Astrocyte (in vitro differentiated cells and primary cell): ENCODE results near the gene SEMA3B. TPM values are rescaled to one million over a fixed set of nuclear protein-coding genes. Genes with fewer than 3 reads are reported as not detected.
"Not testable (repeated sequence)": the region's sequence is repeated elsewhere in the genome, so short reads cannot be mapped to it uniquely, and the experiment has no call there.

ENCODE experiments used
- DNase-seq: peaks from one replicate; pipeline ENCODE4 v3.0.0-alpha.2; 2010; ENCODE audit warnings: low read depth
- FAIRE-seq: peaks from 2 replicates; lab custom pipeline; 2011; peaks lifted over from hg19 to GRCh38; lab: Jason Lieb, UNC
- H2AFZ ChIP-seq: 2 replicates; pipeline ENCODE4 v1.6.0; 2012; ENCODE audit warnings: low read depth, low read length, inconsistent platforms
- H3K27ac ChIP-seq: 2 replicates; pipeline ENCODE4 v1.5.1; 2011; ENCODE audit warnings: low read depth, low read length, inconsistent platforms
- H3K27me3 ChIP-seq: 2 replicates; pipeline ENCODE4 v1.6.0; 2011; ENCODE audit warnings: low read length, inconsistent platforms; ENCODE audit not compliant: insufficient read depth
- H3K36me3 ChIP-seq: 2 replicates; pipeline ENCODE4 v1.5.1; 2011; ENCODE audit warnings: low read length, inconsistent platforms; ENCODE audit not compliant: insufficient read depth
- H3K4me1 ChIP-seq: 2 replicates; pipeline ENCODE4 v1.5.1; 2011; ENCODE audit warnings: low read length, inconsistent platforms; ENCODE audit not compliant: insufficient read depth
- H3K4me2 ChIP-seq: 2 replicates; pipeline ENCODE4 v1.6.0; 2012; ENCODE audit warnings: low read length, inconsistent platforms
- H3K4me3 ChIP-seq: 2 replicates; pipeline ENCODE4 v1.5.1; 2011; ENCODE audit warnings: low read depth, mild to moderate bottlenecking, low read length, inconsistent platforms; ENCODE audit not compliant: insufficient read depth
- H3K79me2 ChIP-seq: 2 replicates; pipeline ENCODE4 v1.6.0; 2012; ENCODE audit warnings: mild to moderate bottlenecking, low read length, inconsistent platforms; ENCODE audit not compliant: insufficient read depth
- H3K9ac ChIP-seq: 2 replicates; pipeline ENCODE4 v1.6.0; 2012; ENCODE audit warnings: mild to moderate bottlenecking, low read length, inconsistent platforms
- H3K9me3 ChIP-seq: 2 replicates; pipeline ENCODE4 v1.5.1; 2012; ENCODE audit warnings: low read depth, mild to moderate bottlenecking, low read length, inconsistent platforms; ENCODE audit not compliant: insufficient read depth
- H4K20me1 ChIP-seq: 2 replicates; pipeline ENCODE4 v1.6.0; 2012; ENCODE audit warnings: low read length, inconsistent platforms; ENCODE audit not compliant: insufficient read depth
- H3K27ac Mint-ChIP-seq: one replicate; pipeline ENCODE4 v1.8.0; 2021; ENCODE audit warnings: mild to moderate bottlenecking, mixed read lengths; ENCODE audit not compliant: unreplicated experiment
- H3K27me3 Mint-ChIP-seq: one replicate; pipeline ENCODE4 v1.8.0; 2021; ENCODE audit warnings: low read depth, mixed read lengths; ENCODE audit not compliant: unreplicated experiment
- H3K36me3 Mint-ChIP-seq: one replicate; pipeline ENCODE4 v1.8.0; 2021; ENCODE audit warnings: low read depth, mixed read lengths; ENCODE audit not compliant: unreplicated experiment
- H3K4me1 Mint-ChIP-seq: one replicate; pipeline ENCODE4 v1.8.0; 2021; ENCODE audit warnings: low read depth, mixed read lengths; ENCODE audit not compliant: unreplicated experiment
- H3K4me3 Mint-ChIP-seq: one replicate; pipeline ENCODE4 v1.8.0; 2021; ENCODE audit warnings: mild to moderate bottlenecking, moderate library complexity, mixed read lengths; ENCODE audit not compliant: unreplicated experiment
- H3K9me3 Mint-ChIP-seq: one replicate; pipeline ENCODE4 v1.8.0; 2021; ENCODE audit warnings: mild to moderate bottlenecking, mixed read lengths; ENCODE audit not compliant: unreplicated experiment
- CTCF ChIP-seq: IDR thresholded peaks from 2 replicates; pipeline ENCODE4 v1.5.1; 2011; ENCODE audit warnings: low read depth, mild to moderate bottlenecking, inconsistent platforms, low read length, moderate library complexity; ENCODE audit not compliant: insufficient read depth
- EZH2 ChIP-seq: IDR thresholded peaks from 2 replicates; pipeline ENCODE4 v1.6.1; 2012; ENCODE audit warnings: mild to moderate bottlenecking, low read length, inconsistent platforms; ENCODE audit not compliant: insufficient read depth
- total RNA-seq: library from RNA; stranded (reverse); gene quantifications from 2 replicates; pipeline ENCODE4 v1.2.1, GENCODE V29; 2021

Gene SEMA3B
- total RNA-seq, 1 donor from 2014 or later, result 5.9 TPM

- H3K27ac Mint-ChIP-seq, result no peak overlapping the region
- H3K4me3 Mint-ChIP-seq, result no peak overlapping the region
- DNase-seq, result no peak
Observed at GRCh38 chr3:50224639-50225038, 44.3 kb upstream of the SEMA3B start.

DNA sequence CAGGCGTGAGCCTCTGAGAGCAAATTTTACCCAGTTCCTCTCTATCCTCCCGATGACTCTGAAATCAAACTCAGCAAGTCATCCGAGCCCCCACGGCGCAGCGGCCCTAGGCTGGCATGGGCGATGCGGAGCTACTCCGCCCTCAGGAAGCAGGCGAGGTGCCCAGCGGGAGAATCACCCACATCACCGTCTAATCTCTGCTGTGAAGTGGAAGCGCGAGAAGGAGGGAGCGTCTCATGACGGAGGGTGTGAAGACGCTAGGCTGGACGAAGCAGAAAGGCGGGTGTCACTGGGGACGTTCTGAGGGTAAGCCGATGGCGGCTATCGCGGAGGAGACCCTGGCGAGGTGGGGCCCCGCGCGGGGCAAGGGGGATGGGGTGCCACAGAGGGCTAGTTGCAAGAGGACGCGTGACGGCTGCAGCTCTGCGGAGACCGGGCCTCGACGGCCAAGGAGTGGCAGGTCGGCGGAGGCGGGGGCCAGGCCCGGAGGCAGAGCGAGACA, 42.0 kb upstream of the SEMA3B start:
- H3K27ac Mint-ChIP-seq, result peak overlapping the region; percentile 34
- Histone ChIP-seq H3K4me3 (peak overlapping the region; percentile 63), H3K79me2 (no peaks in the 10 kb centered on the region), H3K4me2 (peak overlapping the region; percentile 98), H3K27me3 (peaks cover 4% of the 10 kb centered on the region), H3K9me3 (no peaks in the 10 kb centered on the region), H4K20me1 (no peaks in the 10 kb centered on the region), H3K27ac (no peak overlapping the region), H3K9ac (peak overlapping the region; percentile 70), H3K4me1 (peaks cover 4% of the 10 kb centered on the region), H2AFZ (peak overlapping the region; percentile 98), H3K36me3 (no peaks in the 10 kb centered on the region)
- H3K27me3 Mint-ChIP-seq, result peaks cover 20% of the 10 kb centered on the region
- peaks cover 7% of the 10 kb centered on the region for H3K4me1 Mint-ChIP-seq
- DNase-seq (no peak), FAIRE-seq (no peak)
- H3K36me3 Mint-ChIP-seq, result no peaks in the 10 kb centered on the region
- TF ChIP-seq CTCF, result no peak
- no peak for TF ChIP-seq EZH2
- peaks cover 2% of the 10 kb centered on the region for H3K9me3 Mint-ChIP-seq
- H3K4me3 Mint-ChIP-seq, result peak overlapping the region; percentile 86

More at GRCh38 chr3:50224639-50225038, 44.3 kb upstream of the SEMA3B start:
- no peaks in the 10 kb centered on the region for H3K79me2 ChIP-seq
- peaks cover 4% of the 10 kb centered on the region for H3K27me3 ChIP-seq
- FAIRE-seq, result no peak
- Mint-ChIP-seq H3K9me3 (peaks cover 2% of the 10 kb centered on the region), H3K27me3 (peaks cover 21% of the 10 kb centered on the region), H3K36me3 (no peaks in the 10 kb centered on the region), H3K4me1 (peaks cover 12% of the 10 kb centered on the region)
- H3K4me3 ChIP-seq, result no peak overlapping the region
- H3K27ac ChIP-seq, result no peak overlapping the region
- no peaks in the 10 kb centered on the region for H4K20me1 ChIP-seq
- H3K36me3 ChIP-seq, result no peaks in the 10 kb centered on the region
- H3K4me1 ChIP-seq, result peaks cover 4% of the 10 kb centered on the region
- H2AFZ ChIP-seq, result no peak overlapping the region
- no peak for TF ChIP-seq EZH2
- TF ChIP-seq CTCF, result no peak
- H3K9me3 ChIP-seq, result no peaks in the 10 kb centered on the region
- no peak overlapping the region for H3K9ac ChIP-seq
- H3K4me2 ChIP-seq, result no peak overlapping the region

GRCh38 chr3:50227390-50228183, 41.4 kb upstream of the SEMA3B start:
- peak overlapping the region; percentile 98 for H3K4me2 ChIP-seq
- Mint-ChIP-seq H3K27ac (peak overlapping the region; percentile 8), H3K4me1 (peaks cover 7% of the 10 kb centered on the region), H3K4me3 (peak overlapping the region; percentile 89), H3K9me3 (peaks cover 2% of the 10 kb centered on the region), H3K27me3 (peaks cover 20% of the 10 kb centered on the region), H3K36me3 (no peaks in the 10 kb centered on the region)
- FAIRE-seq (no peak), DNase-seq (peak; percentile 71)
- peak overlapping the region; percentile 11 for H3K27ac ChIP-seq
- peaks cover 4% of the 10 kb centered on the region for H3K4me1 ChIP-seq
- peak overlapping the region; percentile 79 for H3K9ac ChIP-seq
- peak overlapping the region; percentile 79 for H3K4me3 ChIP-seq
- peaks cover 4% of the 10 kb centered on the region for H3K27me3 ChIP-seq
- H2AFZ ChIP-seq, result peak overlapping the region; percentile 98
- no peaks in the 10 kb centered on the region for H3K9me3 ChIP-seq
- no peaks in the 10 kb centered on the region for H4K20me1 ChIP-seq
- no peaks in the 10 kb centered on the region for H3K79me2 ChIP-seq
- H3K36me3 ChIP-seq, result no peaks in the 10 kb centered on the region
- no peak for TF ChIP-seq EZH2
- peak; percentile 19 for TF ChIP-seq CTCF

DNA sequence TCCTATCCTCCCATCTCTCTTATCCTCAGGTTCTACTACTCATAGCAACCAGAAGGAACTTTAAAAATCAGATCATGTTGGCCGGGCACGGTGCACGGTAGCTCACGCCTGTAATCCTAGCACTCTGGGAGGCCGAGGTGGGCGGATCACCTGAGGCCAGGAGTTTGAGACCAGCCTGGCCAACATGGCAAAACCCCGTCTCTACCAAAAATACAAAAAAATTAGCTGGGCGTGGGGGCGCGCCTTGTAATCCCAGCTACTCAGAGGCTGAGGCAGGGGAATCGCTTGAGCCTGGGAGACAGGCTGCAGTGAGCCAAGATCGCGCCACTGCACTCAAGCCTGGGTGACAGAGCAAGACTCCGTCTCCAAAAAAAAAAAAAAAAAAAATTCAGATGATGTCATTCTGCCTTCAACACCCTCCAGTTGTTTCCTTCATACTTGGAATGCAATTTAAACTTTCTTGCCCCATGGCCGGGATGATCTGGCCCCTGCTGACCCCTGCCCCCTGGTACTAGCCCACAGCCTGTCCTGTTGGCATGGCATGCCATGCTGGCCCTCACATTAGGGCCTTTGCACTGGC, 40.7 kb upstream of the SEMA3B start:
- not testable (repeated sequence) for H3K27ac ChIP-seq, H3K9me3 ChIP-seq, FAIRE-seq, H4K20me1 ChIP-seq, DNase-seq, H3K79me2 ChIP-seq, H3K4me1 Mint-ChIP-seq, H3K9me3 Mint-ChIP-seq, H3K4me1 ChIP-seq, H3K36me3 ChIP-seq, H3K36me3 Mint-ChIP-seq, H3K27me3 ChIP-seq
- Mint-ChIP-seq H3K4me3 (peak overlapping the region; percentile 89), H3K27ac (peak overlapping the region; percentile 88), H3K27me3 (peaks cover 18% of the 10 kb centered on the region)
- Histone ChIP-seq H2AFZ (peak overlapping the region; percentile 91), H3K9ac (peak overlapping the region; percentile 79), H3K4me2 (peak overlapping the region; percentile 98), H3K4me3 (peak overlapping the region; percentile 79)
